Heart right ventricle (tissue), 16 donors: ENCODE data around the gene ANKFY1. TPM values are rescaled to one million over a fixed set of nuclear protein-coding genes. Genes with fewer than 3 reads are reported as not detected.
"Not testable (repeated sequence)": the region's sequence is repeated elsewhere in the genome, so short reads cannot be mapped to it uniquely, and the experiment has no call there.

ENCODE experiments used
- ATAC-seq, 8 donors: fragments of 200-7000 bp; cut with Tn5 transposase; one replicate each; pipeline ENCODE4 v1.9.1; 2020; ENCODE audit warnings: mild to moderate bottlenecking in 8 of 8, moderate library complexity in 8 of 8, moderate number of reproducible peaks in 1 of 8
- DNase-seq, 2 donors: peaks; one replicate each; pipeline ENCODE4 v3.0.0-alpha.2; 2020
- H3K27ac ChIP-seq, 10 donors: fragments of 200-600 bp; sonication (generic) in 2 of 10; one replicate each; pipeline versions ENCODE4 v1.5.0 to v1.8.0; 2020 to 2022; ENCODE audit warnings: mild to moderate bottlenecking in 3 of 10
- H3K27me3 ChIP-seq, 7 donors: fragments of 200-600 bp; one replicate each; pipeline ENCODE4 v1.8.0; 2021 to 2022; ENCODE audit warnings: mild to moderate bottlenecking in 2 of 7
- H3K36me3 ChIP-seq, 9 donors: fragments of 200-600 bp; sonication (generic) in 1 of 9; one replicate each; pipeline versions ENCODE4 v1.5.0 to v1.8.0; 2020 to 2022; ENCODE audit warnings: mild to moderate bottlenecking in 2 of 9
- H3K4me1 ChIP-seq, 9 donors: fragments of 200-600 bp; sonication (generic) in 1 of 9; one replicate each; pipeline versions ENCODE4 v1.5.0 to v1.8.0; 2020 to 2022; ENCODE audit warnings: mild to moderate bottlenecking in 4 of 9
- H3K4me3 ChIP-seq, 10 donors: fragments of 200-600 bp; sonication (generic) in 2 of 10; one replicate each; pipeline versions ENCODE4 v1.5.0 to v1.8.0; 2020 to 2022; ENCODE audit warnings: mild to moderate bottlenecking in 7 of 10, moderate library complexity in 2 of 10
- H3K9me3 ChIP-seq, 11 donors: fragments of 200-600 bp in 10 of 11; sonication (generic) in 2 of 11; one replicate each; pipeline versions ENCODE4 v1.5.0 to v1.8.0; 2013 to 2022; ENCODE audit warnings: mild to moderate bottlenecking in 2 of 11, control low read depth in 1 of 11, moderate library complexity in 1 of 11
- CTCF ChIP-seq, 9 donors: fragments of 200-600 bp; sonication (generic) in 2 of 9; IDR thresholded peaks; one replicate each; pipeline versions ENCODE4 v1.5.0 to v1.8.0; 2021 to 2022; ENCODE audit warnings: antibody characterized with exemption in 9 of 9, mild to moderate bottlenecking in 5 of 9, moderate library complexity in 1 of 9
- WGBS, 2 donors: extraction: QIAGEN DNeasy Blood & Tissue Kit; methylation state at CpG; one replicate each; pipeline ENCODE4 v1.1.7; 2013; ENCODE audit warnings: inconsistent platforms in 1 of 2; 5-methylcytosine and 5-hydroxymethylcytosine counted together
- intact Hi-C, 10 donors: fragments of 100-400 bp; cut with DNase I; formaldehyde crosslinking; loops; one replicate each; pipeline versions ENCODE4 v1.11.1 to v1.14.2; 2022
- polyA plus RNA-seq, 2 donors: library from polyadenylated mRNA; stranded (reverse); fragments of 200-250 nt; gene quantifications; one replicate each; pipeline ENCODE4 v1.2.3, GENCODE V29; 2013
- total RNA-seq, 10 donors: library from RNA; stranded (reverse); fragmentation: NEBNext Ultra II Directional in 3 of 10; extraction: Animal tissue kit (Norgen Biotek cat#: 25700) in 3 of 10; gene quantifications; one replicate each; pipeline versions ENCODE4 v1.2.1 to v1.2.4, GENCODE V29; 2021 to 2023
- donor health status: Arrhythmogenic right ventricular cardiomyopathy.
- donor health status: ischemic (EF 13 %, LVEDD 7.1; RV severe dilation, severe dysfunction).
- donor health status: healthy with polysubstance abuse.
- donor health status: DM: no; HTN: yes; CAD: no.
- donor health status: DM: no; HTN: no; CAD: no.
- donor health status: ischemic (EF 25% LVEDD 6.9; RV normal size, moderate dysfunction).
- donor health status: ischemic (EF 25% LVEDD 5.7; RV mildly dilated, moderate dysfunction).
- donor health status: healthy.
- donor health status: DM: yes; HTN: yes; CAD: no.
- donor health status: Ischemic cardiomyopathy.
- donor health status: ischemic (EF 35%, LVEDD 5.7; RV mildly dilated, moderate dysfunction).
- donor health status: nonischemic (EF 11% LVEDD 7.7; RV severe dilation, severe dysfunction).
- donor health status: DM: yes; HTN: yes; CAD: no.
- donor health status: PGD.
- donor health status: ischemic (EF 29% LVEDD 5.4; RV normal size, mild dysfunction).
- donor health status: nonischemic (EF 23%, LVEDD 6.1; RV moderate dilation, normal function).

Gene ANKFY1
- total and polyA plus RNA-seq, 12 donors: 8.6 to 34.4 (median 24.0) TPM

- H3K27ac ChIP-seq: no peak overlapping the region
- no peak for DNase-seq
- 69 to 73% methylated on average over 9 of the region's 9 CpGs for WGBS, 2 donors
- H3K4me1 ChIP-seq: peaks cover 0 to 11% (median 10%) of the 10 kb centered on the region in 9 donors
- no peaks in the 10 kb centered on the region for H3K27me3 ChIP-seq
- intact Hi-C loops: loop anchor here in 5 of 10 donors (5.0 kb wide), 1 partner anchor 212 kb away; no protein-coding TSS in a partner anchor
- no peak overlapping the region for H3K4me3 ChIP-seq
- ATAC-seq: peak in 1 of 8 donors; percentile 48
- H3K36me3 ChIP-seq: peaks cover under 1 to 87% (median 20%) of the 10 kb centered on the region in 9 donors
- TF ChIP-seq CTCF (IDR thresholded peaks at IDR 0.05): peak; percentile 21 to 77 (median 73)
- H3K9me3 ChIP-seq: no peaks in the 10 kb centered on the region
These were observed 63.9 kb downstream of the ANKFY1 start for GRCh38 chr17:4199818-4200402.

- DNase-seq (no peak), ATAC-seq (no peak)
- WGBS, 2 donors: 83 to 90% methylated on average over 7 of the region's 7 CpGs
- Histone ChIP-seq H3K4me3 (no peak overlapping the region), H3K36me3 (peaks cover 3 to 87% (median 24%) of the 10 kb centered on the region in 9 donors), H3K9me3 (no peaks in the 10 kb centered on the region), H3K4me1 (peaks cover 0 to 6% (median 2%) of the 10 kb centered on the region in 9 donors), H3K27ac (no peak overlapping the region), H3K27me3 (no peaks in the 10 kb centered on the region)
- no peak for TF ChIP-seq CTCF (IDR thresholded peaks at IDR 0.05)
- intact Hi-C loops: no loop called here
These were observed 64.8 kb downstream of the ANKFY1 start for GRCh38 chr17:4198995-4199394.

- H3K4me1 ChIP-seq: peaks cover 0 to 5% (median 0%) of the 10 kb centered on the region in 9 donors
- H3K27me3 ChIP-seq: no peaks in the 10 kb centered on the region
- no peak overlapping the region for H3K4me3 ChIP-seq
- DNase-seq: no peak
- intact Hi-C loops: no loop called here
- no peak for TF ChIP-seq CTCF (IDR thresholded peaks at IDR 0.05)
- peaks cover 3 to 82% (median 24%) of the 10 kb centered on the region in 9 donors for H3K36me3 ChIP-seq
- ATAC-seq: peak in 1 of 8 donors; percentile 48
- H3K27ac ChIP-seq: no peak overlapping the region
- H3K9me3 ChIP-seq: no peaks in the 10 kb centered on the region
- WGBS, 2 donors: 82 to 84% methylated on average over 10 of the region's 10 CpGs
These were observed 68.5 kb downstream of the ANKFY1 start for GRCh38 chr17:4195306-4195705.

- H3K36me3 ChIP-seq: peaks cover 3 to 85% (median 24%) of the 10 kb centered on the region in 9 donors
- WGBS, 2 donors: 93 to 94% methylated on average over 15 of the region's 15 CpGs
- ATAC-seq: no peak
- H3K27ac ChIP-seq: no peak overlapping the region
- TF ChIP-seq CTCF (IDR thresholded peaks at IDR 0.05): no peak
- H3K9me3 ChIP-seq: no peaks in the 10 kb centered on the region
- intact Hi-C loops: no loop called here
- peaks cover 0 to 5% (median 0%) of the 10 kb centered on the region in 9 donors for H3K4me1 ChIP-seq
- DNase-seq: no peak
- no peaks in the 10 kb centered on the region for H3K27me3 ChIP-seq
- H3K4me3 ChIP-seq: no peak overlapping the region
These were observed 69.0 kb downstream of the ANKFY1 start for GRCh38 chr17:4194796-4195195.

- WGBS, 2 donors: 83 to 87% methylated on average over 7 of the region's 7 CpGs
- H3K27me3 ChIP-seq, ATAC-seq, DNase-seq, H3K9me3 ChIP-seq, H3K4me3 ChIP-seq, intact Hi-C loops: not testable (repeated sequence)
- Histone ChIP-seq H3K27ac (peak overlapping the region in 2 of 10 donors; percentile 4 to 39), H3K36me3 (peaks cover 0 to 88% (median 22%) of the 10 kb centered on the region in 9 donors), H3K4me1 (peaks cover 0 to 23% (median 0%) of the 10 kb centered on the region in 9 donors)
These were observed 73.0 kb downstream of the ANKFY1 start for GRCh38 chr17:4190791-4191190.
